HG03442 (cell line): Measurements from ENCODE around the gene XYLT2.
A peak's percentile ranks its signal among the peaks of the same experiment; 100 is the strongest.
"Not testable (repeated sequence)": the region's sequence is repeated elsewhere in the genome, so short reads cannot be mapped to it uniquely, and the experiment has no call there.

Source experiments
- ATAC-seq: cut with Tn5 transposase; IDR thresholded peaks from one replicate; pipeline ENCODE4 v1.9.1; 2021; ENCODE audit warnings: mild to moderate bottlenecking, moderate library complexity; ENCODE audit not compliant: unreplicated experiment

XYLT2 gene

DNA sequence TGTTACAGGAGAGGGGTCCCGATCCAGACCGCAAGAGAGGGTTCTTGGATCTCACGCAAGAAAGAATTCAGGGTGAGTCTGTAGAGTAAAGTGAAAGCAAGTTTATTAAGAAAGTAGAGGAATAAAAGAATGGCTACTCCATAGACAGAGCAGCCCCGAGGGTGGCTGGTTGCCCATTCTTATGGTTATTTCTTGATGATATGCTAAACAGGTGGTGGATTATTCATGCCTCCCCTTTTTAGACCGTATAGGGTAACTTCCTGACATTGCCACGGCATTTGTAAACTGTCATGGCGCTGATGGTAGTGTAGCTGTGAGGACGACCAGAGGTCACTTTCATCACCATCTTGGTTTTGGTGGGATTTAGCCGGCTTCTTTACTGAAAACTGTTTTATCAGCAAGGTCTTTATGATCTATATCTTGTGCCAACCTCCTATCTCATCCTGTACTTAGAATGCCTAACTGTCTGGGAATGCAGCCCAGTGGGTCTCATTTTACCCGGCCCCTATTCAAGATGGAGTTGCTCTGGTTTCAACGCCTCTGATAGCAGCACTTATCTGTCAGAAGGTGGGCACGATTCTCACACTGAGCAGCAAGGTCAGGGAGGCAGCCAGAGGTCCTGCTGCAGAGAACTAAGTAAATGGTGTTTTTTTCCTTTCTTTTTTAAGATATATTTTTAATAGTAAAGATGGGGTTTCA, 26.5 kb upstream of the XYLT2 start:
- ATAC-seq = no peak

DNA sequence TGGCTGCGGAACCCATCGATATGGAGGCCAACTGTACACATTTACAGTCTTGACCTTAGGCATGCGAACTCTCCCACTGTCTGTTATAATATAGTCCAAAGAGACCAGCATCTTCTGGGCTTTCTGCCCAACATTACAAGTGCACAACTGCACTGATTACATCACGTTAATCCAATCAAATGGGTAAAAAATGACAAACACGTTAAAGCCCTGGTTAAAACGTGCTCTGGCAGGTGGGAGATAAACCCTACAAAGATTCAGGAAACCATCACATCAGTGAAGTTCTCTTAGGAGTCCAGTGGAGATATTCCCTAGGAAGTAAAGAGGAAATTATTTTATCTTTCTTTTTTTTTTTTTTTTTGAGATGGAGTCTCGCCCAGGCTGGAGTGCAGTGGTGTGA, 23.7 kb upstream of the XYLT2 start:
- ATAC-seq = no peak

DNA sequence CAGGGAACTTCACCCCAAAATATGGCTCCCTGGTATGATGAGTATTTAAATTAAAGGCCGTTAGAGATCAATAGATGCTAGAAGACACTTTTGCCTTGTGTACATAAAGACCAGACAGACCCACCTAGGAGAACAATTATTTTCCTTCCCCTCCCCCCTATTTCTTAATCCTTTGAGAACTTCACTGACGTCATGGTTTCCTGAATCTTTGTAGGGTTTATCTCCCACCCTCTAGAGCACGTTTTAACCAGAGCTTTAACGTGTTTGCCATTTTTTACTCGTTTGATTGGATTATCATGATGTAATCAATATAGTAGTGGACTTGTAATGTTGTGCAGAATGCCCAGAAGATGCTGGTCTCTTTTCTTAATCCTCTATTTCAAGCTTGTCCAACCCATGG, 22.9 kb upstream of the XYLT2 start:
- ATAC-seq = no peak

DNA sequence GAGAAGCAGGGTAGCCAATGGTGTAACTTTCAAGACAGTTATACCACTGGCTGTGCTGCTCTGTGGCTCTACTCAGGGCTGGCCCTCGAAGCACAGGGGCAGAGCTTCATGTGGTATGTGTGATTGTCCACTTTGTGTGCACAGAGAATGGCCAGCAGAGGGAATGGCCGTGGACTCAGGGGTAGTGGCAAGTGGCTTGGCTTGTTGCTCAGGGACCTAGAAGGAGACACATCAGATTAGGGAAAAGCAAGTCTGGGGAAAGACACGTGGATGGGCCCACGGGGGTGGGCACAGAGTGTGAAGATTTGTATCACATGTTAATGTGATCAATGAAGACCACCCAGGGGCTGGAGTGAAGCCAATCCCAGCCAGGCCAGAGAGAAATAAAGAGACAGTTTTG, 20.0 kb upstream of the XYLT2 start:
- no peak for ATAC-seq

DNA sequence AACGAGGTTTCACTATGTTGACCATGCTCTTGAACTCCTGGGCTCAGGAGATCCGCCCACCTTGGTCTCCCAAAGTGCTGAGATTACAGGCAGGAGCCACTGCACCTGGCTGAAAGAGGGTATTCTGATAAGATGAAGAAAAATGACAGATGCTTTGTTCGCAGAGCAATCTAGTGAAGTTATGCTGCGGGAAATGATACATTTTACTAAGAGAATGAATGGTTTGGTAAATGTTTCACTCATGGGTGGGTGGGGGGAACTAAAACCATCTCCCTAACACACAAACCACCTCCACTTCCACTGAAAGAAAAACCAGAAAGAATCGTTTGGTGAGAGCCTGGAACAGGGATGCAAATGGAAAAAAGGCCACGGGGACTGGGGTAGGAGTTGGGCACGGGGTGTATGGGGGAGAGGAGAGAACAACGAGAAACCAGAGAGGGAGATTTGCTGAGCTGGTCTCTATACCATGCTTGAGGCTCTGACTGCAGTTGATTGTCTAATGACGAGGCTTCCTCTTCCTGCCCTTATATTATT, 19.0 kb upstream of the XYLT2 start:
- ATAC-seq = no peak

DNA sequence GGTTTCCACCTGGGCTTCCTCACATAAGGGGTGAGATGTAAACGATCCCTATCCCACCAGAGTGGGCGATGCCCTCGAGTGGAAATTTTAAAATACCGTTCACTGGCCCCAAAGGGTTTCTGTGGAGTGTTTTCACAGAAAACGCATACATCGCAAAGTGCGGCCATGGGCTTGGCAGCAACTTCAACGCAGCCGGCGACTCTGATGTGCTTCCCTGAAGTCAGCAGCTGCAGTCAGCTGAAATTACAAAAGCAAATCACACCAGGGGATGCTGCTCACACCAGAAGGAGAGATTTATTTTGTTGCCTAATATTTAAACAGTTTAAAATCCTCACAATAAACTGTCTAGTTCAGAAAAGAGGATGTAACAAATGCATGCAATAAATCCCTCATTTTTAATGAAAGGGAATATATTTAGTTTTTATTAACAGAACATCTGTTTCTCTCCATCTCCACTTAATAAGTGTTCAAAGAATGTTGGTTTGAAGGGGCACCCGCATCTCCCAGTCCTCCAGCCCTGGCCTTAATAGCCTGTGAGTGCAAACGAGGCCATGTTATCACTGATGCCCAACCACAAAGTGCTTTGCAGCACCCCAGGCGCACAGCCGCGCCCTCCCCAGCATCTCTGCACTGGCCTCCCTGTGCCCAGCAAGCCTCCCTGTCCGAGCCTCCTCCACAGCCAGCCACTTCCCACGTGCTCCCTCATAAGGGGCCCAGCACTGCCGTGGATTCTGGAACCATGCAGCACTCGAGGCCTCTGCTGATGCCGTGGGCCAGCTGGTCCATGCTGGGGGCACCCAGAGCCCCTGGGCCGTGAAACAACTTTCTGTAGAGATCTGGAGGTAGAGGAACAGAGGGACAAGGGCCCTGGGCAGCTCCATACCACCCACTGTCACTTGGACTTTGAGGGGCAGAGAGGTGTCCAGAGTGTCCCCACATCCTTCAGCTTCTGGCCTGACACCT, 17.3 kb upstream of the XYLT2 start:
- no peak for ATAC-seq

DNA sequence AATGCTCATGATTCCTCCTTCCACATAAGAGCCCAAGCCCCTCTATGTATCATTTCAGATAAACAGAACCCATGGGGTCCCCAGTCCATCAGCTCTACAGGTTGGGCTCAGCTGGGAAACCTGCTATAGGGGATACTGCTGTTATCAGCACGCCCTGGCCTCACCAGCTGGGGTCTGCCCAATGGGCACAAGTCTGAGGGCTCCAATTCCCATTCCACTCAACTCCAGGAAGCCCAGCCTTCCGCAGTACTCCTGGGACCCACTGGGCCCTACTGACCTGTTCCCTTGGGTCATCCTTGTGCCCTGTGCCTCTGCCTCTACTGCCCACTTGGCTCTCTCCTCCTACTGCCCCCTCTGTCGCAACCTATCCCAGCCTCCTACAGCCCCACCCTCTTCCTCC, 16.2 kb upstream of the XYLT2 start:
- no peak for ATAC-seq

DNA sequence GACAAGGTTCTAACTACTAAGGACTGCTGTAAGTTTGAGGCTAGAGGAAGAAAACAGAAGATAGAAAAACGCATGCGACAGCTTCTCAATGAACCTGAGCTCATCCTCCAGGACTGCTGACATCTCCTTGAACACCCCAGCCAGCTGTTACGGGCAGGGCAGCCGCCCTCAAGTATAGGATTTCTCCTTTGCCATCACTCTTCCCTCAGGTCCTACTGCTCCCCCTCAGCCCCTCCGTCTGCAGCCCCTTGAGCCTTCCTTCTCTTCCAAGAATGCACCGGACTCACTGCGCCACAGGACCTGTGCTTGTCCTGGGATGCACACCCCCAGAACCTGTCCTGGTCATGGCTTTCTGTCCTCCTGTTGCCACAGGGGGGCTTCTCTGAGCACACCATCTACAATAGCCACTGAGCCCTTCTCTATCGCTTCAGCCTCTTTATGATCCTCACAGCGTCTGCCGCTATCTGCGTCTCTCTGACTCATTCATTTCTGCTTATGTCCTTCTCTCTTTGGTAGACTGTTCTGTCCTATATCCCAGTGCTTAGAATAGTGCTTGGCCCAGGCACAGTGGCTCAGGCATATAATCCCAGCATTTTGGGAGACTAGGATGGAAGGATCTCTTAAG, 15.7 kb upstream of the XYLT2 start:
- ATAC-seq = no peak

DNA sequence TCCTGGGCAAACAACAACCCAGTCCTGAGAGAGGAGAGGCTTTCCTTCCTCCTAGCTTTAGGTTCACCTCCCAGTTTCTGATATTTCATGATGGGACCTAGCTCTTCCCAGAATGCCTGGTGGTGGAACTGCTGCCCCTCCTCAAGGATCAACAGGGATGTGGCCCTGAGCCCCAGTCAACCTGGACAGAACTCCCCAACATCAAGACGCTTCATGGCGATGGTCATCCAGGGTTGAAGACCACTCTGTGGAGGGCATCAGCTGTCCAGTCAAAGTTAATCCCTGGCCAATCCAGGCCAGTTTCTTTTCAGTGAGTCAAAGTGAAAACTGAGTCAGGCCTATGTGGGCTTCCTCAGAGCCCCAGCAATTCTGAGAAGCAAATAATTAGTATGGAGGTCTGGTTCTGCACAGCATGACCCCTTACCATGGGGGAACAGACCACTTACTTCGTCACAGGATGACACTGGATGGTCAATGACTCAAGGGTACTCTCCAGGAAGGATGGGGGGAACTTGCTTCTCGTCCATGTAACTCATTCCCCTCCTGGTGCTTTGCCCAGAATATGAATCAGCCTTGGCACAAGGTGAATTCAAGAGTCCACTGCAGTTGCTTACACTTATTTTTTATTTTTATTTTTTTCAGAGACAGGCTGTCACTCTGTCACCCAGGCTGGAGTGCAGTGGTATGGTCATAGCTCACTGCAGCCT, 14.7 kb upstream of the XYLT2 start:
- no peak for ATAC-seq

DNA sequence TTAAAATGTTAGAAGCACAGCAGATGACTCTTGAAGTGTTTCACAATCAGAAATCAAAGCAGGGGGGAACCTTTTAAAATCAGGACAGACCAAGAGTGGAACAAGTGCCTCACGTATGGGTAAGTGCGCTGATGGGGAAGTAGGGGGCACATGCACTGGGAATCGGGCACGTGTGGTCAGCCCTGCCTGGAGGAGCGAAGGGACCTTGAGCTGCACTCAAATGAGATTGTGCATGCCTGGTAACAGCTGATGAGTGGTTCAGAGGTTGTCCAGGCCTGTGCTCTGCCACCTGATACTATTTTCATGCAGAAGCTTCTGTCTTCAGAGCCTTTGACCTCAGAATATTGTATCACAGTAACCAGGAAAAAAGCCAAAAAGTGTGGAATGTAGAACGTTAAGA, 13.7 kb upstream of the XYLT2 start:
- ATAC-seq = no peak

DNA sequence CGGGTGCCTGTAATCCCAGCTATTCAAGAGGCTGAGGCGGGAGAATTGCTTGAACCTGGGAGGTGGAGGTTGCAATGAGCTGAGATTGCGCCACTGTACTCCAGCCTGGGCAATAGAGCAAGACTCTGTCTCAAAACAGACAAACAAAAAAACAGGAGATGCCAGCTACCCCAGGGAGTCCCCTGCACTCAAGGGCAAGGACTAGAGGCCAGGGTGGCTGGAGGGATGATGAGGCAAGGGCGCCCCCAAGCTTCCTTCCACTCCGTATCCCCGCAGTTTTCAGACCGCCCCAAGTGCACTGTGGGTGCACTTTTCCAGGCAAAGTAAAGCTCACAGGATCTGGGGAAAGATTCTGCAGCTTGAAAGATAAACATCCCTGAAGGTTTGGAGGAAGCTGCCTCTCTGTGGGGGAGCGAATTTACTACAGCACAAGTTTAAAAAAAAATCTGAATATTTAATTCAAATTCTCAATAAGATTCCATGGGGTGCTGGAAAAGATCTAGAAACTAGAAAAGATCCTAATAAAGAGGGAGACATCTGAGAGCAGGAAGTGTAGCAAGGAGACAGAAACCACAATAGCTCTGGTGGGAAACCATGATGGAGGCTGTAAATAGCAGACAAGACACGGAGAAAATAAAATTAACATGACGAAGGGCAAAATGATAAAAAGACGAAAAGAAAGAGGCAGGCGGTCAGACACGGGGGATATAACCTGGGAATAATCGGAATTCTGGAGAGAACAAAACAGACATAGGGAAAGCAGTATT, 12.5 kb upstream of the XYLT2 start:
- ATAC-seq = not testable (repeated sequence)

DNA sequence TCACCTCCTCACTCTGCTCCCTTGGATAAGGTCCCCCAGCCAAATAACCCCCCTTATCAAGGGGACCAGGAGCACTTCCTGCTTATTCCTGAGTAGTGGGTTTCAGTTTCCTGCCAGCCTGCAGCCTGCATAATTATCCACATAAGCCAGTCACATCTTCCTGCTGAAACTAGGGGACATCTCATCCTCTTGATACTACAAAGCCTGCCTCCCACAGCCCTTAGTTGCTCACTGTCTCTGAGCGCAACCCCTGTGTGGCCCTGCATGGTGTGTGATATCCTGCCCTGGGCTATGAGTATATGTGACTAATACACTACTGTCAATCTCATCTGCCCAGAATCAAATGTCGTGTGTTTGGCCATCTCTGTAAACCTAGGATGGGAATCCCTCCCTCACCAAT, 8.0 kb upstream of the XYLT2 start:
- no peak for ATAC-seq

DNA sequence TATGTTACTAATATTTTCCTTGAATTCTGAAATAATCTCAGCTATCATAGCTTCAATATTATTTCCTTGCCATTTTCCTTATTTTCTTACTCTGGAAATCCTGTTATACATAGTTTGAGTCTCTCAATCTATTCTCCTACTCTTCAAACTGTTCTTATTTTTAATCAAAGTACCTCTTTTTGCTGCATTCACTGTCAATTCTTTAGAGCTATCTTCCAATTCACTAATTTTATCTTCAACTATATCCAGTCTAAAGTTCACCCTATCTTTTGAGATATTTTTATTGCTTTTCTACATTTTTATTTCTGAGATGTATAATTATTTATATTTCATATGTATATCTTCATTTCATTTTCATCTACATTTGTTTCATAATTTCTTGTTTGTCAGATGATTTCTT, 7.3 kb upstream of the XYLT2 start:
- no peak for ATAC-seq

DNA sequence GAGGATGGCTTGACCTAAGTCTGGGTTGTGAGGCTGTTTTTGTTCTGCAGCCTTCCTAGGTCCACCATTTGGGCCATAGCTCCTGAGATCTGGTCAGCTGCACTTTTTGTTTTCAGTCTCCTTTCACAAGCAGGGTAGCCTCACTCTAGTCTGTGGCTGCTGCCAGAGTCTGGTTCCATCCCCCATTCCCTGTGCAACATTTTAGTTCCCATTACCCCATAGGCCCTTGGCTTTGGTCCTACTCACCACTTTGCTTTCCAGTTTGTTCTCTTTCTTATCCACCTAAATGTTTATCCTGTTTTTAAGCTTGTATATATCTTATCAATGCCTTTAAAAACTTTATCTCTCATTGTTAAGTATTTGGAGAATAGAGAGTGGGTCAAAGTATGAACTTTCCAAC, 6.5 kb upstream of the XYLT2 start:
- no peak for ATAC-seq

DNA sequence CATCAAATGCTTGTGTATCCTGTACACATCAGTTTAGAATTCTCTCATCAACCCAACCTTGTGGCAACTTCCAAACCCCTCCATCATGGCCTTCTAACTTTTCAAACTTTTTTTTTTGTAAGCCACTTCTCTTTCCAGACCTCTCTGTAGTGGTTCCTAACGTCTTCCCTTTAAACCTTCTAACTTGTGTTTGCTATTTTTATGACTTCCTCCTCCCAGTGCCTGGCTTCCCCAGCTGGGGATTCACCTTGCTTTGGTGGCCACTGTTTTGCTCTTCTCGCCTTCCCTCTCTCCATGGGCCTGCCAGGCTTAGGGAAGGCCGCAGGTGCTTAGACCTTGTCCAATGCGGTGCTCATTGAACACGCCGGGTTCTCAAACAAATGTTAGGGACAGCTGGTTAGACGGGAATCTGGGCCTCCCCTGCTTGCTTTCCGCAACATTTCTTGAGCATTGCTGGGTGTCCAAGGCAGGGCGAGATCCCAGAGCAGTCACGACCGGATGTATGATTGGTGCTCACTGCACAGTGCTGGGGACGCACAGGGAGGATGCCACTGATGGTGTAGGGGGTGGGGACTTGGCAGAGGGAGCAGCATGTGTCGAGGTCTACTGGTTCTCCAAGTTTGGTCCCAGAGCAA, 1.1 kb upstream of the XYLT2 start:
- ATAC-seq = no peak

DNA sequence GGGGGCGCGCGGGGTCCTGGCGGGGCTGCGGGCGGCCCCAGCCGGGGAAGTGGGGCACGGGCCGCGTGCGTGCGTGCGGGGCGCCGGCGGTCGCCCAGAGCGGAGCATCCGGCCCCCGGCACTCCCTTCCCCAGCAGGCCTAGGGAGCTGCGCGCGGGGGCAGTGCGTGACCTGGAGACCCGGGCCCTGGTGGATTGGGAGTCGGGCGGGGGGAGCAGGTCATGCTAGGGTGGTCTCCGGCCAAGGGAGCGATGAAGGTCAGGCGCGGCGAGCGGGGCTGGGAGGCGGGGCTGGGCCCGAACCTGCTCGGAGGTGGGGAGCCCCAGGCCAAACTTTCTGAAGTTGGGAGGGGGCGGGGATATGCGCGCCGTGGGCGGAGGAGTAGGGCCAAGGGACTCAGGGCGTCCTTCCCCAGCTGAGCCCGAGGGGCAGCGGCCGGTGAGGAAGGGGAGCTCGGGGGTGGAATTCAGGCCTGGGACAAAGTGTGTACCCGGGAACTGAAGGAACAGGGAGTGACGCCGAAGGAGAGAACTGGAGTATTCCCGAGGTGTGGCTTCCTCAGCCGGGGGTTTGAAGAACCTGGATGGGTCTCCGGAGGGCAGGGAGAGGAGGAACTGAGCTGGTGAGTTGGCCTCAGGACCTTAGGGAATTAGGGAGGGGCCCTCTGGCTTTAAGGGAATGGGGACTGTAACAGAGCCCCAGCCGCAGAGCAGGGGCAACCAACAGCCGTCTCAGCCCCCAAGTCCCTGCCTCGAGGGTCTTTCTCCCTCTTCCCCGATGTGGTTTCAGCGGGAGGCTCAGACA, 589 bp downstream of the XYLT2 start:
- ATAC-seq = peak; percentile 43

DNA sequence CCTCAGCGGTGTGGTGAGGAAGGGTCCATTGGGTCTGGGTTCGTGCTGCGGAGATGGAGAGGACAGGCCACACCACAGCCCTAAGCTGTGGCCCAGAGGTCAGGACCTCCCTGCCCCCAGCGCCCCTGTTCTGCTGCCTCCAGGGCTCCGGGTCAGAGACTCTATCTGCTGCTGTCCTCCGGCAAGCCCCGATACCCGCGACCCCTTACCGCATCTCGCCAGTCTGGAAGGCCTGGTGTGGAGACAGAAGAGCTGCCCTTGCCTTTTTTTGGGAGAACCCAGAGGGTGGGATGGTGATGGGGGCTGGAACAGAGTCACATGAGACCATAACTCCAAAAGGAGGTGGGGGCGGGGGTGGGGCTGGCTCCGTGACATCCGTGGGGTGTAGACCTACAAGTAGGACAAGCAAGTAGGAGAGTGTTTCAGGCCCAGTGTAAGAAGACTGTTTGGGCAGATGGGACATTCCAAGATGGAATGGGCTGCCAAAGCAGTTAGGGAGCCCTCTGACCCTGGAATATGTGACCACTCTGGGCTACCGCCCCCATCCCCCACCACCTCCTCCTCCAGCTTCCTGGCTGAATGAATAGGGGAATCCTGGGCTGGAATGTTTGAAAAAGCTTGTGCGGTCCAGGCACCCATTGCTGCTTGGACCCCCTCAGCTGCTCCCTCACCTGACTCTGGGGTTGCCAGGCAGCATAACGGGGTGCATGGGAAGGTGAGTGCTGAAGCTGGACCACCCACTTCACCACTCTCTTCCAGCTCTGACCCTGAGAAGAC, 1.4 kb downstream of the XYLT2 start:
- no peak for ATAC-seq

DNA sequence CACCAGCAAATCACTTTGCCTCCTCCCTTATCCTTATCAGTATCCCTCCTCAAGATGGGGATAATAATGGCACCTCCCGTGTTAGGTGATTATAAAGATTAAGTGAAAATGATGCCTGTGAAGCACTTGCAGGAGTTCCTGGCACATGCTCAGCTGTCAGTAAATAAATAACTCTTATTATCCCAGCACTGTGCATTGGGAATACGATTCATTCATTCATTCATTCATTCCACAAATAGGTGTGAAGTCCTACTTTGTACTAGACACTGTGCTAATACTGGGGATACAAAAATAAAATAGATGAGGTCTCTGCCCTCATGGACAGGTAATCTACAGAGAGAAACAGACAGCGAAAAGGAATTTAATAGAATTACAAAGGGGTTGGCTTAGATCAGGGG, 2.0 kb downstream of the XYLT2 start:
- no peak for ATAC-seq
